ENCODE results near the gene CASP10.

- TF ChIP-seq CTCF (conservative IDR thresholded peaks at IDR 0.05; ENCODE audit: low read depth, low read length) = no peak
- no peak for TF ChIP-seq MAFK (IDR thresholded peaks at IDR 0.05; ENCODE audit: low read depth, low read length)
- no peak for TF ChIP-seq MXI1 (IDR thresholded peaks at IDR 0.05; ENCODE audit: borderline replicate concordance, low read depth, low read length)
These were observed 22.5 kb downstream of the CASP10 start for GRCh38 chr2:201205515-201205849.

Data from IMR-90 (cell line).